Tibial nerve (tissue), 4 donors: ENCODE results near the gene NTF3.

Experiments
- EP300 ChIP-seq, 2 donors: sonication (generic); formaldehyde crosslinking; IDR thresholded peaks; one replicate each; pipeline ENCODE4 v1.6.1; 2017; ENCODE audit warnings: antibody characterized with exemption in 2 of 2, mild to moderate bottlenecking in 1 of 2
- POLR2A ChIP-seq, 2 donors: fragments of 450-650 bp; IDR thresholded peaks; one replicate each; pipeline ENCODE4 v1.6.1; 2017; ENCODE audit warnings: antibody characterized with exemption in 2 of 2, mild to moderate bottlenecking in 2 of 2, moderate library complexity in 2 of 2
- TF ChIP-seq, protein P1 (sequence below), 5 experiments: fragments of 200-600 bp in 3 of 5; fragments of 450-650 bp in 2 of 5; sonication (generic) in 3 of 5; IDR thresholded peaks; one replicate each; pipeline ENCODE4 v1.5.1; 2016 to 2019; ENCODE audit warnings: antibody characterized with exemption in 5 of 5, mild to moderate bottlenecking in 3 of 5, moderate library complexity in 2 of 5

DNA sequence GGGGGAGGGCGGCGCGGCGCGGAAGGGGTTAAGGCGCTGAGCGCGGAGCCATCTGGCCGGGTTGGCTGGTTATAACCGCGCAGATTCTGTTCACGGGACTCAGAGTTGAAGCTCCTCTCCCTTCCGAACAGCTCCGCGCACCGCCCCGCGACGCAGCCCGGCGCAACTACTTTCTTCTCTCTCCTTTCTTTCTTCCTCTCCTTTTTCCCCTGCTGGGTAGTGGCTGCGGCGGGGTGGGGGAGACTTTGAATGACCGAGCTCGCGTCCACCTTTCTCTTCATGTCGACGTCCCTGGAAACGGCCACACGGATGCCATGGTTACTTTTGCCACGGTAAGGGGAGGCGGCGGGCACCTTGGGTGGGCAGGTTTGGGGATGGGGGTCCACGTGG is at the start of gene NTF3:
- TF ChIP-seq, protein P1, sequence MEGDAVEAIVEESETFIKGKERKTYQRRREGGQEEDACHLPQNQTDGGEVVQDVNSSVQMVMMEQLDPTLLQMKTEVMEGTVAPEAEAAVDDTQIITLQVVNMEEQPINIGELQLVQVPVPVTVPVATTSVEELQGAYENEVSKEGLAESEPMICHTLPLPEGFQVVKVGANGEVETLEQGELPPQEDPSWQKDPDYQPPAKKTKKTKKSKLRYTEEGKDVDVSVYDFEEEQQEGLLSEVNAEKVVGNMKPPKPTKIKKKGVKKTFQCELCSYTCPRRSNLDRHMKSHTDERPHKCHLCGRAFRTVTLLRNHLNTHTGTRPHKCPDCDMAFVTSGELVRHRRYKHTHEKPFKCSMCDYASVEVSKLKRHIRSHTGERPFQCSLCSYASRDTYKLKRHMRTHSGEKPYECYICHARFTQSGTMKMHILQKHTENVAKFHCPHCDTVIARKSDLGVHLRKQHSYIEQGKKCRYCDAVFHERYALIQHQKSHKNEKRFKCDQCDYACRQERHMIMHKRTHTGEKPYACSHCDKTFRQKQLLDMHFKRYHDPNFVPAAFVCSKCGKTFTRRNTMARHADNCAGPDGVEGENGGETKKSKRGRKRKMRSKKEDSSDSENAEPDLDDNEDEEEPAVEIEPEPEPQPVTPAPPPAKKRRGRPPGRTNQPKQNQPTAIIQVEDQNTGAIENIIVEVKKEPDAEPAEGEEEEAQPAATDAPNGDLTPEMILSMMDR (IDR thresholded peaks at IDR 0.05), result no peak
- no peak for TF ChIP-seq POLR2A (IDR thresholded peaks at IDR 0.05)
- TF ChIP-seq EP300 (IDR thresholded peaks at IDR 0.05), result peak in 1 of 2 donors; percentile 34
